ENCODE results near the gene GJA10. TPM values are rescaled to one million over a fixed set of nuclear protein-coding genes. Genes with fewer than 3 reads are reported as not detected.

Gene GJA10
- total RNA-seq, 2 experiments from 2014 or later = not detected

GRCh38 chr6:89927264-89927663, 33.0 kb downstream of the GJA10 start:
- H3K4me3 ChIP-seq (ENCODE audit: low read depth, low read length, poor library complexity, severe bottlenecking) = no peak overlapping the region
- no peak overlapping the region for H2AFZ ChIP-seq (ENCODE audit: low read length)
- H3K4me2 ChIP-seq (ENCODE audit: low read length) = no peak overlapping the region
- no TSS peak for BruUV-seq (replicated peaks)
- intact Hi-C loops (cut with micrococcal nuclease; ENCODE audit: unreplicated experiment) = loop anchor here (5.0 kb wide), 1 partner anchor 550 kb away; no protein-coding TSS in a partner anchor
- H3K9me2 ChIP-seq (ENCODE audit: insufficient read depth, low read length) = no peaks in the 10 kb centered on the region
- no peaks in the 10 kb centered on the region for H3K9me3 ChIP-seq (ENCODE audit: low read length)
- TF ChIP-seq CTCF (conservative IDR thresholded peaks at IDR 0.05; ENCODE audit: low read length) (no peak), EZH2phosphoT487 (IDR thresholded peaks at IDR 0.05; ENCODE audit: borderline replicate concordance, low read depth, low read length) (no peak)
- peaks cover 52% of the 10 kb centered on the region for H3K36me3 ChIP-seq (ENCODE audit: insufficient read depth, low read length)
- ChIA-PET CTCF (ENCODE audit: unreplicated experiment) (no interaction called here), POLR2A (no interaction called here)
- H3K27ac ChIP-seq (ENCODE audit: low read depth, low read length, poor library complexity, severe bottlenecking) = no peak overlapping the region
- DNase-seq (ENCODE audit: low spot score) = no peak
- H4K20me1 ChIP-seq (ENCODE audit: insufficient read depth, low read length) = no peaks in the 10 kb centered on the region
- H3K79me2 ChIP-seq (ENCODE audit: insufficient read depth, low read depth, low read length) = no peaks in the 10 kb centered on the region
- H3K4me1 ChIP-seq (ENCODE audit: insufficient read depth, low read length, poor library complexity, severe bottlenecking) = no peaks in the 10 kb centered on the region

- Histone ChIP-seq H3K4me2 (ENCODE audit: low read length) (no peak overlapping the region), H3K4me3 (ENCODE audit: low read depth, low read length, poor library complexity, severe bottlenecking) (no peak overlapping the region), H3K79me2 (ENCODE audit: insufficient read depth, low read depth, low read length) (no peaks in the 10 kb centered on the region), H3K4me1 (ENCODE audit: insufficient read depth, low read length, poor library complexity, severe bottlenecking) (no peaks in the 10 kb centered on the region), H3K9me2 (ENCODE audit: insufficient read depth, low read length) (no peaks in the 10 kb centered on the region), H2AFZ (ENCODE audit: low read length) (no peak overlapping the region), H4K20me1 (ENCODE audit: insufficient read depth, low read length) (no peaks in the 10 kb centered on the region), H3K27ac (ENCODE audit: low read depth, low read length, poor library complexity, severe bottlenecking) (no peak overlapping the region), H3K36me3 (ENCODE audit: insufficient read depth, low read length) (peaks cover 59% of the 10 kb centered on the region), H3K9me3 (ENCODE audit: low read length) (no peaks in the 10 kb centered on the region)
- ChIA-PET CTCF (ENCODE audit: unreplicated experiment) (no interaction called here), POLR2A (no interaction called here)
- no peak for DNase-seq (ENCODE audit: low spot score)
- BruUV-seq (replicated peaks) = no TSS peak
- no peak for TF ChIP-seq EZH2phosphoT487 (IDR thresholded peaks at IDR 0.05; ENCODE audit: borderline replicate concordance, low read depth, low read length)
- no peak for TF ChIP-seq CTCF (conservative IDR thresholded peaks at IDR 0.05; ENCODE audit: low read length)
- intact Hi-C loops (cut with micrococcal nuclease; ENCODE audit: unreplicated experiment) = loop anchor here (5.0 kb wide), 1 partner anchor 549 kb away; no protein-coding TSS in a partner anchor
These were observed 33.7 kb downstream of the GJA10 start for GRCh38 chr6:89927791-89928550.

GRCh38 chr6:89928604-89929003, 34.3 kb downstream of the GJA10 start:
- Histone ChIP-seq H3K4me1 (ENCODE audit: insufficient read depth, low read length, poor library complexity, severe bottlenecking) (no peaks in the 10 kb centered on the region), H3K9me2 (ENCODE audit: insufficient read depth, low read length) (no peaks in the 10 kb centered on the region), H3K79me2 (ENCODE audit: insufficient read depth, low read depth, low read length) (no peaks in the 10 kb centered on the region), H3K36me3 (ENCODE audit: insufficient read depth, low read length) (peaks cover 65% of the 10 kb centered on the region), H3K4me2 (ENCODE audit: low read length) (no peak overlapping the region), H4K20me1 (ENCODE audit: insufficient read depth, low read length) (no peaks in the 10 kb centered on the region), H3K9me3 (ENCODE audit: low read length) (no peaks in the 10 kb centered on the region), H2AFZ (ENCODE audit: low read length) (no peak overlapping the region), H3K4me3 (ENCODE audit: low read depth, low read length, poor library complexity, severe bottlenecking) (no peak overlapping the region), H3K27ac (ENCODE audit: low read depth, low read length, poor library complexity, severe bottlenecking) (no peak overlapping the region)
- intact Hi-C loops (cut with micrococcal nuclease; ENCODE audit: unreplicated experiment) = loop anchor here (5.0 kb wide), 1 partner anchor 549 kb away; no protein-coding TSS in a partner anchor
- ChIA-PET POLR2A (no interaction called here), CTCF (ENCODE audit: unreplicated experiment) (no interaction called here)
- no peak for DNase-seq (ENCODE audit: low spot score)
- BruUV-seq (replicated peaks) = TSS peak; percentile 16
- TF ChIP-seq EZH2phosphoT487 (IDR thresholded peaks at IDR 0.05; ENCODE audit: borderline replicate concordance, low read depth, low read length) = no peak
- no peak for TF ChIP-seq CTCF (conservative IDR thresholded peaks at IDR 0.05; ENCODE audit: low read length)
